GM21515 (cell line): ENCODE results near the gene F2RL1.
"Not testable (repeated sequence)": the region's sequence is repeated elsewhere in the genome, so short reads cannot be mapped to it uniquely, and the experiment has no call there.

ENCODE experiments used
- ATAC-seq: cut with Tn5 transposase; IDR thresholded peaks from one replicate; pipeline ENCODE4 v1.9.1; 2021; ENCODE audit not compliant: unreplicated experiment

F2RL1 gene, protein sequence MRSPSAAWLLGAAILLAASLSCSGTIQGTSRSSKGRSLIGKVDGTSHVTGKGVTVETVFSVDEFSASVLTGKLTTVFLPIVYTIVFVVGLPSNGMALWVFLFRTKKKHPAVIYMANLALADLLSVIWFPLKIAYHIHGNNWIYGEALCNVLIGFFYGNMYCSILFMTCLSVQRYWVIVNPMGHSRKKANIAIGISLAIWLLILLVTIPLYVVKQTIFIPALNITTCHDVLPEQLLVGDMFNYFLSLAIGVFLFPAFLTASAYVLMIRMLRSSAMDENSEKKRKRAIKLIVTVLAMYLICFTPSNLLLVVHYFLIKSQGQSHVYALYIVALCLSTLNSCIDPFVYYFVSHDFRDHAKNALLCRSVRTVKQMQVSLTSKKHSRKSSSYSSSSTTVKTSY

DNA sequence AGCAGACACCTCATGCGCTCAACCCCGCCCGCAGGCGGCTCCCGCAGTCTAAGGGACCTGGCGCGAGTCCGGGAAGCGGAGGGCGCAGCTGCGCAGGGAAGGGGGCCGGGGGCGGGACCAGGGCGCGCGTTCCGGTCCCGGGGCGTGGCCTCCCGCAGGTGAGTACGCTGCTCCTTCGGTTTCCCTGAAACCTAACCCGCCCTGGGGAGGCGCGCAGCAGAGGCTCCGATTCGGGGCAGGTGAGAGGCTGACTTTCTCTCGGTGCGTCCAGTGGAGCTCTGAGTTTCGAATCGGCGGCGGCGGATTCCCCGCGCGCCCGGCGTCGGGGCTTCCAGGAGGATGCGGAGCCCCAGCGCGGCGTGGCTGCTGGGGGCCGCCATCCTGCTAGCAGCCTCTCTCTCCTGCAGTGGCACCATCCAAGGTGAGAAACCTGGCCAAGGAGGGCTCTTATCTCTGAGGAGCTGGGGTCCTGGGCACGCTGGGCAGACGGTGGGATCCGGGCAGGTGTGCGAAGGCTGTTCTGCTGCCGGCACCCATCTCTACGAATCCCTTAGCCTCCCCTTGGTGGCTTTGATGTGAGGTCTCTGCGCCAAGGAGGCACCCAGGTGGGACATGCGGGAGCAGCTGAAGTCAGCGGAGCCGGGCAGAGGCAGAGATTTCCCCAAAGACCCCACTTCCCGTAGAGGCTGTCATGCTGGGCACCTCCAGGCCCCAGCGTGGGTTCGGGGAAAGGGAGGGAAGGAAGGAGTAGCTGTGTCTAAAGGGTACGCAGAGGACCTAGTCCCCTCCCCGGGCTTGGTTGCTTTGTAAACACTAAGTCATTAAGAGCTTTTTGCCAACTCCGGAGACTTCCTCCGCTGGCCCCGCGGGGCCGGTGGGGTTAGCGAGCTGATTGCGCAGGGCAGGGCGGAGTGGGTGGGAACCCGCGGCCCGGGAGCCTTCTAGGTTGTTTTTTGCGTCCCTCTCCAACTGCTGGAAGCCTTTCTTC, at the start of gene F2RL1:
TSS of gene F2RL1 (plus strand) at position 187 of the 988 bp plus-strand sequence. CDS start at position 340, 153 bp downstream.
- no peak for ATAC-seq

DNA sequence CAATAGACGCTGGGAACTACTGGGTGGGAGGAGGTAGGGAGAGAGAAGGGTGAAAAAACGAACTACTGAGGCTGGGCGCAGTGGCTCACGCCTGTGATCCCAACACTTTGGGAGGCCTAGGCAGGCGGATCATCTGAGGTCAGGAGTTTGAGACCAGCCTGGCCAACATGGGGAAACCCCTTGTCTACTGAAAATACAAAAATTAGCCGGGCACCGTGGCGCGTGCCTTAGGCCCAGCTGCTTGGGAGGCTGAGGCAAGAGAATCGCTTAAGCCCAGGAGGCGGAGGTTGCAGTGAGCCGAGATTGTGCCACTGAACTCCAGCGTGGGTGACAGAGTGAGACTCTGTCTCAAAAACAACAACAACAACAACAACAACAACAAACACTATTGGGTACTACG, 47.8 kb upstream of the F2RL1 start:
- not testable (repeated sequence) for ATAC-seq

DNA sequence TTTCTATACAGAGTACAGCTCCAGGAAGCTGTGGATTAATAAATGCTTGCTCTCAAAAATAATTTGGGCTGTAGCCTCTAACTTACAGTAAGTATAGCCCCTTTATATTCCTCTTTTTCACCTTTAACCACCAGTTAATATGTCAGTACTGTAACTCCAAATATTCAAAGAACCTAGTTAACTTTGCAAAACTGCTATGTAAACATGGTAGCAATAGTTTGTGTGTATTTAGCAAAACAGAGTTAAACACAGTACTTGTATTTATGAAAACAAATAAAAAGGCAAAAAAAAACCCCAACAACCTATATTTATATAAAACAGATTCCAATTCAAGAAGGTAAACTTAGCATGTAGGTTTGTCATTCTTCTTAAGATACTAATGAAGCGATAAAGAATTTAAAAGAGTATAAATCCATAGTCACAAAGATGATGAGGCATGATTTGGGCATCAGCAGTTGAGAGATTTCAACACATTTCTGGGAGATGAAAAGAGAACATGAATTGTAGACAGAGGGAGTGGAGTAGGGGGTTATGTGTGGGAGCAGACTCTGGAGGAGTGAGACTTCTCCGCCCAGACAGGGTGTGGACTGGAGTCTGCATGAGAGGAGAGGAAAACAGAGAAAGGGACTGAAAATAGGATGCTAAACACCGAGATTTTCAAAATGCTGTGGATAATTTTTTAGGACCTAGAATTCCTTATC, 47.0 kb upstream of the F2RL1 start:
- ATAC-seq, result no peak

DNA sequence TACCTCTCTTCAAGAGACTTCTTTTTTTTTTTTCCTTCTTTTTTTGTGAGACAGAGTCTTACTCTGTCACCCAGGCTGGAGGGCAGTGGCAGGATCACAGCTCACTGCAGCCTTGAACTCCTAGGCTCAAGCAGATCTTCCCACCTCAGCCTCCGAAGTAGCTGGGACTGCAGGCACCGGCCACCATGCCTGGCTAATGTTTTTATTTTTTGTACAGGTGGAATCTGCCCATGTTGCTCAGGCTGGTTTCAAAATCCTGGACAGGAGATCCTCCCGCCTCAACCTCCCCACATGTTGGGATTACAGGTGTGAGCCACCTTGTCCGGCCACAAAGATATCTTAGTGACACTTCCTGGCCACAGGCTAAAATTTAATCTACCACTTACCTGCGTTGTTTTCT, 42.9 kb upstream of the F2RL1 start:
- no peak for ATAC-seq

DNA sequence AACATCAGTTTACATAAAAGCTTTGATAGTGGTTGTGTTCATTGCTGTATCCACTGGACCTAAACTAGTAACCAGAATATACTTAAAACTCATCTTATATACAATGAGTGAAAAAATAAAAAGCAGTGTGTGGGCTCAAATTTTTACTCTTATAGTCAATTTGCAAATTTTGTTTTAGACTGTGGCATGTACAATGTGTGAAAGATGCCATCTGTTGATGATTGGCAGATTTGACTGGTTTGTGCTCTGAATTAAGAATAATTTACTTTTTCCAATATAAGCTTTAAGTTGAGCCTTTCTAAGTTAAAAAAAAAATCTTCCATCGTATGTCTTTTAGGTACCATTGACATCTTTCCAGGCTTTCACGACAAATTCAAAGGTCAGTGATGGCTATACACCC, 42.4 kb upstream of the F2RL1 start:
- ATAC-seq, result no peak

DNA sequence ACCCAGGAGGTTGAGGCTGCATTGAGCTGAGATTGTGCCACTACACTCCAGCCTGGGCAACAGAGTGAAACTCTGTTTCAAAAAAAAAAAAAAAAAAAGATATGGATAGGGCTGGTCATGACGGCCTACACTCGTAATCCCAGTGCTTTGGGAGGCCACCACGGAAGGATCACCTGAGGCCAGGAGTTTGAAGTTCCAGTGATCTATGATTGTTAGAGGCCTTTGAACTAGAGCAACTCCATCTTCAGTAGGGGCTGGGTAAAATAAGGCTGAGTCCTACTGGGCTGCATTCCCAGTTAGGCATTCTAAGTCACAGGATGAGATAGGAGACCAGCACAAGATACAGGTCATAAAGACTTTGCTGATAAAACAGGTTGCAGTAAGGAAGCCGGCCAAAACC, 38.2 kb upstream of the F2RL1 start:
- not testable (repeated sequence) for ATAC-seq

DNA sequence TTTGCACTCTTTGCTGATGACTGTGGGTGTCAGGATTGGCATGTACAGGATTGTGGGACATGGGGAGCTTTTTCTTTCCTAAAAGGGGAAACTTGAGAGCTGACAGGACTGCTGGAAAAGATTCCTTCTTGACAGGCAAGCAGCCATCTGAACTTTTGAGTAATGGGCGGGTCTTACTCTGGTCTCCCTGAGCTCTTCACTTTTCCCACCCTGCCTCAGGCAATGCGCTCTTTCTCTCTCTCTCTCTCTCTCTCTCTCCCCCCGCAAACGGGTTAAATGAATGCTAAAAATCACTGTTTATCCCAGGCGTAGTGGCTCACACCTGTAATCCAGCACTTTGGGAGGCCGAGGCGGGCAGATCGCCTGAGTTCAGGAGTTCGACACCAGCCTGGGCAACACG, 37.1 kb upstream of the F2RL1 start:
- no peak for ATAC-seq

DNA sequence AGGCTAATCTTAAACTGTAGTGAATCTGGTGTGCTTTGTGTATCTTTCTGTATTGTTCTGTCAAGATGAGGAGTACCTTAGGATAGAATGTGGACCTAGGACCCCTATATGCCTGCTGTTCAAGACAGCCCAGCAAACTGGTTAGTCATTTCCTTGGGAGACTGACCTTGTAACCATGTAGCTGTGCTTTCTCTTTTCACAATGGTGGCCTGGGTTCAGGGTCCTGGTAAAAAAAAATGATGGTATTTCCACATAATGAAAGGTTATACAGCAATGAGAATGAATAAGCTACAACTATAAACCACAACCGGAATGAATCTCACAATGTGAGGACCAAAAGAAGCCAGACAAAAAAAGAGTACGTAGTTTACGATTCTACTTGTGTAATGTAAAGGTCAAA, 36.4 kb upstream of the F2RL1 start:
- no peak for ATAC-seq

DNA sequence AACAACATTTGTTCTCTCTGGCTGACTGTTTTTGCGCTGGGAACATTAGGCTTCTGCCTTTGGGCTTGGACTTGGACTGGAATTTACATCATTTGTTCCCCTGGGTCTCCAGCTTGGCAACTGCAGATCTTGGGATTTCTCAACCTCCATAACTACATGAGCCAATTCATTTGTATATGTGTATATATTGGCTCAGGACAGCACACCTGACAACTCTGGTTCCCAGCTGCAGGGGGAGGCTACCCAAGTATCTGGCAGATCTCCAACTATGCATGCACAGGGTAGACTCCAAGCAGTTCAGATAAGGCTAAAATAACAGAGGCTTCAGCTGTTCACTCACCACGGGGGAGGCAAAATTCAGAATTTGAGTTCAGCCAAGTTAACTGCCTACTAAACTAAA, 31.6 kb upstream of the F2RL1 start:
- no peak for ATAC-seq

DNA sequence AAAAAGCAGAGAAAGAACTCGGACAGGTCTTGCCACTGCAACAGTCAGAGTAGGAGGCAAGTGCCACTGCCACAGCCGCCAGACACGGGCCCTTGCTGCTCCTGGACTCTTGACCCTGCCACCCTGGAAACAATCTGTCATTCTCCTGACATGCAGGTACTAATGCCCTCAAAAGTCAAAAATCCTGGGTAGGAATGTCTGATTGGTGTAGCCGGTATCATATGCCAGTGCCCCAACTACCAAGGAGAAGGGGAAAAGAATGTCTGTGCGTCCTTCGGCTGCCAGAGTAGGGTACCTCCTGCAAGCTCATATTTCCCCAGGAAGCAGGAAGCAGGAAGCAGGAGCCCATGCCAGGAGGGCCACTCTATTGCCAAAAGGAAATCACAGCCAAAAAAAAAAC, 30.5 kb upstream of the F2RL1 start:
- no peak for ATAC-seq

DNA sequence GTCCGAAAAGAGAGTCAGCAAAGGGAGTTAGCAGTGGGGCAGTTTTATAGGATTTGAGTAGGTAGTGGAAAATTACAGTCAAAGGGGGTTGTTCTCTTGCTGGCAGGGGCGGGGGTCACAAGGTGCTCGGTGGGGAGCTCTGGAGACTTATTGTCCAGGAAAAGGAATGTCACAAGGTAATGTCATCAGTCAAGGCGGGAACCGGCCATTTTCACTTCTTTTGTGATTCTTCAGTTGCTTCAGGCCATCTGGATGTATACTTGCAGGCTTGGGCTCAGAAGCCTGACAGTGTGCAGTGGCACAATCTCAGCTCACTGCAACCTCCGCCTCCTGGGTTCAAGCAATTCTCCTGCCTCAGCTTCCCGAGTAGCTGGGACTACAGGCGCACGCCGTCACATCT, 29.6 kb upstream of the F2RL1 start:
- ATAC-seq, result not testable (repeated sequence)

DNA sequence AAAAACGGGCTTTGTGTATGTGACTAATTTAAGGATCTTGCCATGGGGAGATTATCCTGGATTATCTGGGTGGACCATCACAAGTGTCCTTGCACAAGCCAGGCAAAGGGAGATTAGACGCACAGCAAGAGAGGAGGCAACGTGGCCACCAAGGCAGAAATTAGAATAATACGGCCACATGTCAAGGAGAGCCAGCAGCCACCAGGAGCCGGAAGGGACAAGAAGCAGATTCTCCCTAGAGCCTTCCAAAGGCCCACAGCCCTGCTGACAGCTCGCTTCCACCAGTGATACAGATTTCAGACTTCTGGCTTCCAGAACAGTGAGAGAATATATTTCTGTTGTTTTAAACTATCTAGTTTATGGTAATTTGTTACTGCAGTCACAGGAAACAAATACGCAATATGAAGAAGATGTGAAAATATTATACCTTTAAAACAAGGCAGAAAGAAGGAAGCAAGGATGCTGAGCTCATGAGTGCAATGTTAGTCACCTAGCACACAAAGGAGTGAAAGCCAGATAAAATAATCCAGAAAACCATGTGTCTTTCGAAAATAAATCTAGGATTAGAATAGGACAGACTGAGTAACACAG, 28.7 kb upstream of the F2RL1 start:
- no peak for ATAC-seq

DNA sequence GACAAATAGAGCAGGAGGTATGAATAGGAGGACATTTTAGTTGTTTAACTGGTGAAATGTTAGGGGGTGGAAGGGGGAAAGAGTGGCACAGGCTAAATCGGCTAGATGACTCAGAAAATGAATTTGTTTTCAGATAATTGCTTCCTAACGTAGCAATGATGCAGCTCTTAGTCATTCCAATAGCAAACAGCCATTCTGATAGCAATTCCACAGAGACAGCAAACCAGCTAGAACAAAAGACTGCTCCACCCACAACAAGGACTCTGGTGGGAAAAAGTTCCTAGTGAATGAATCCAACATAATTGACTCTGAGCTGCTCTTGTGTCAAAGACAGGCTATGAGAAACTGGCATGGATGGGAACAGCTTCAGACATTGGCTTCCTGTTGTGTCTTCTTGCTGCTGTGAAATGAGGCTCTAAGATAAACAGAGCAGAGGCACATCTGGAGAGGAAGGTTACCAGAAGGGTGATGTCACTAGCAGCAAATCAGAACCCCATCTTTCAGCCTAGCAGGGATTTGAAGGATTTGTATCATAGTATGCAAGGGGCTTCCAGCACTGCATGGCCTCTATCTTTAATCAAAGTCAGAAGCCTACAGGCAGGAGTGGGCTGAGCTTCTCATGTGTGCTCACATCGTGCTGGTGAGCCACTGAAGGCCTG, 28.1 kb upstream of the F2RL1 start:
- no peak for ATAC-seq

DNA sequence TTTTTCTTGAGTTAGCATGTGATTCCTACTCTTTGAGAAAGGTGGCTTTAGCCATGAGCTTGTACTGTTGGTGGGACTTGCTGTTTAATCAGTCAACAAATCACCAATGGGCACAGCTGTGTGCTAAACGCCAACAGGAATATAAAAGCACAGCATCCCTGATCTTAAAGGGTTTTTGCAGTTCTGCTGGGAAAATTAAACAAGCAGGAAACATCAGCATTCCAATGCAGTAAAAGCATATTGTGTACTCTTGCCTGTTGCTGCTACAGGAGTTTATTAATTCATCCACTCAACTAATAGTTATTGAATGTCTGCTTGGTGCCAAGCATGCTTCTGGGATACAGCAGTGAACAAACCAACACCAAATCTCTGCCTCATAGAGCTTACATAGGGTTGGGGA, 27.4 kb upstream of the F2RL1 start:
- no peak for ATAC-seq

DNA sequence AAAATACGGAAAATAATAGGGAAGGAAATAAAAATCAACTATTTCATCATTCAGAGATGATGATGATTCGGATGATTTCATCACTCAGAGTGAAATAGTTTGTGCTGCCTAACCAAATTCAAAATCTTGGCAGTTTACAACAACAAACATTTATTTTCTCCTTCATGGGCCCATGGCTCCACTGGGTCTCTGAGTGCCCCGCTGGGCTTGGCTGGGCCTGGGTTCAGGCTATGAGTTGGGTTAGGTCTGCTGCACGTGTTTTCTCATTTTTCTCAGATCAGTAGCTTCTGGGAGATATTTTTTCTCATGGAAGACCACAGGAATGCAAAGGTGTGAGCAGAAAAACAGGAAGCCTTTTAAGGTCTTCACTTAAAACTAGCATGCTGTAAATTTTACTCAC, 24.0 kb upstream of the F2RL1 start:
- ATAC-seq, result no peak

DNA sequence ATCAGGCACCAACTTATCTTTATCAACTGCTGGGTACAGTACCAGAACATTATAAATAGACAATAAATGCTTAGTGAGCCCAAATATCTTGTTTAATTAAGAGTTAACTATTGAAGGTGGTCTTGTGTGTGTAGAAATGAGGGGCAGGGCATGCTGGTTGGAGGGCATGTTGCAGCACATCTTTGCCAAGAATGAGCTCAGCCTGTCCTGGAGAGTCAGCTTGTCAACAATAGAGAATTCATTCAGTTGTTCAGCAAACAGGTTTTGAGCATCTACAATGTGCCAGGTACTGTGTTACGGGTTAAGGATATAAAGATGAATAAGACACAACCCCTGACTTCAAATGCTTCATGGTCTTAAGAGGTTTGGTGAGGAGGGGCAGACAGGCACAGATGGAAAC, 19.2 kb upstream of the F2RL1 start:
- ATAC-seq, result no peak

DNA sequence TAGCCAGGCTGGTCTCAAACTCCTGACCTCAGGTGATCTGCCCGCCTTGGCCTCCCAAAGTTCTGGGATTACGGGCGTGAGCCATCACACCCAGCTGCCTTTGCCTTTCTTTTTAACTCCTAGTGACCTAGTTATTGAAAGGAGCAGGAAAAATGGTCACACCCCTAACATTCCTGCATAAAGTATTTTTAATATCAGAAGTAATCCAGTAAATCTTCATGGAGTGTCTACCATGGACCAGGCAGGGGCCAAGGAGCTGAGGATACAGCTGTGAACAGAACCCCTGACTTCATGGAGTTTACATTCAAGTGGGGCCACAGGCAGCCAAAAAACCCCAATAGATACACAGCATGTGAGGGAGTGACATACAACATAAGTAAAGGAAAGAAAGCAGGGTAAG, 18.3 kb upstream of the F2RL1 start:
- ATAC-seq, result no peak

DNA sequence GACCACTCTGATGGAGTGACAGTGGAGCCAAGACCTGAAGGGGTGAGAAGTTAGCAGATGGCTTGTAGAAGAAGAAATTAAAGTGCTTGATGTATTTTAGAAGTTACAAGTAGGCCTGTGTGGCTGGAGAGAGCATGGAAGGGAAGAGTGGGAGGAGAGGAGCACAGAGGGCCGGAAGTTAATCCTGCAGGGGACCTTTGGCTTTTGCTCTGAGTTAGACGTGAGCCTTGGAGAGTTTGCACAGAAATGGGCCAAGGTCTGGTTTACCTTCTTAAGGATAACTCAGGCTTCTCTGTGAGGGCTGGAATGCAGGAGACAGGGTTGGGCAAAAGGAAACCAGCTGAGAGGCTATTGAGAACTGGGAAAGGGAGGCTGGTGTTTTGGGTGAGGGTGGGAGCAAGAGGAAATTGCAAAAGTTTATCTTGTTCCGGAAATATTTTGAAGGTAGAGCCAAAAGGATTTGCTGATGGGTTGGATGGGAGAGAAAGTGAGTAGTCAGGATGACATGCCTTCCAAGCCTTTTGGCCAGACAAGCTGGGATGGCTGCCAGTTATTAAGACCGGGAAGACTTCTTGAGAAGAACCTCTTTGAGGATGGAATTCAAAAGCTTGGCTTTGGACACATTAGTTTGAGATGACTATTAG, 17.5 kb upstream of the F2RL1 start:
- ATAC-seq, result no peak

DNA sequence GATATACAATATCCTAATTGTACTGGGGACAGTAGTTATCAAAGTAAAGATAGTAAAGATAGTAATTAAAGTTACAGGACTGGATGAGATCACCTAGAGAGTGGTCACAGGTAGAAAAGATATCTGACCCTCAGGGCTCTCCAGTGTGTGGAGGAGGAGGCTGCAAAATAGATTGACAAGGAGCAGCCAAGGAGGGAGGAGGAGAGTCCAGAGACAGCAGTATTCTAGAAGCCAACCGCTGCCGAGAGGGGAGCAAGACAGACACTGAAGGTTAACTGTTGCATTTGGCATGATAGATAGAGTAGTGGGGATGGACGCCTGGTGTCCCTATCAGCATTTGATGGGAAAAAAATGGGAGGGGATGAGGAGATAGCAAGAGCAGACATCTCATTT, 17.0 kb upstream of the F2RL1 start:
- ATAC-seq, result no peak

DNA sequence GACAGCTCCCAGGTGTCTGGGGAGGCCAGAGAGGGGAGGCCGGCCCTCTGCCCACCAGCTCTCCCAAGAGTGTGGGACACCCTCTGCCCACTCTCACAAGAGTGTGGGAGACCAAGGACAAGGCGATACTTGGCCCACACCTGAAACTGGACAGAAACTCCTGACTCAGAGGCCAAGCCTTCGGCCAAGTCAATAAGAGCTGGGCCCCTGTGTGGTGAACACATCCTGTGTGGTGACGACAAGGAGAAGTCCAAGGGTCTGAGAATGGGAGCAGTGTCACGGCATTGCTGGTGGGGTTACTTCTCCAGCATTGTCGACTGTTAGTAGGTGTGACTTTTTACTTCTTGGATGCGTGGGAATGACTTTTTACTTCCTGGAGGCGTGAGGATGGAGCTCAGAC, 14.6 kb upstream of the F2RL1 start:
- no peak for ATAC-seq
